ENCODE measurements around the gene LMO7. TPM values are rescaled to one million over a fixed set of nuclear protein-coding genes. Genes with fewer than 3 reads are reported as not detected.

LMO7 gene
- polyA plus RNA-seq, 1 donor, result 149 TPM

GRCh38 chr13:75872980-75873379 is 236.8 kb downstream of the LMO7 start:
- no peak for DNase-seq
- Histone ChIP-seq H3K4me1 (ENCODE audit: control insufficient read depth, insufficient read depth, low read length) (no peaks in the 10 kb centered on the region), H3K27me3 (ENCODE audit: control insufficient read depth, insufficient read depth, low read length) (peaks cover 7% of the 10 kb centered on the region), H3K36me3 (ENCODE audit: control insufficient read depth, insufficient read depth, low read length) (no peaks in the 10 kb centered on the region), H3K9me3 (ENCODE audit: control insufficient read depth, low read depth, low read length) (no peaks in the 10 kb centered on the region), H3K27ac (ENCODE audit: low read length) (no peak overlapping the region), H3K4me3 (ENCODE audit: low read length) (no peak overlapping the region)
- WGBS (ENCODE audit: insufficient coverage, low lambda C conversion rate), result no CpG with 5 or more reads among the region's 3 CpGs

- no peaks in the 10 kb centered on the region for H3K9me3 ChIP-seq (ENCODE audit: control insufficient read depth, low read depth, low read length)
- DNase-seq, result no peak
- peaks cover 7% of the 10 kb centered on the region for H3K27me3 ChIP-seq (ENCODE audit: control insufficient read depth, insufficient read depth, low read length)
- H3K4me3 ChIP-seq (ENCODE audit: low read length), result no peak overlapping the region
- H3K36me3 ChIP-seq (ENCODE audit: control insufficient read depth, insufficient read depth, low read length), result no peaks in the 10 kb centered on the region
- 100% methylated on average over 6 of the region's 10 CpGs for WGBS (ENCODE audit: insufficient coverage, low lambda C conversion rate)
- H3K4me1 ChIP-seq (ENCODE audit: control insufficient read depth, insufficient read depth, low read length), result no peaks in the 10 kb centered on the region
- H3K27ac ChIP-seq (ENCODE audit: low read length), result no peak overlapping the region
Measured at GRCh38 chr13:75873494-75873893, 237.4 kb downstream of the LMO7 start.

- Histone ChIP-seq H3K36me3 (ENCODE audit: control insufficient read depth, insufficient read depth, low read length) (no peaks in the 10 kb centered on the region), H3K4me1 (ENCODE audit: control insufficient read depth, insufficient read depth, low read length) (no peaks in the 10 kb centered on the region), H3K27me3 (ENCODE audit: control insufficient read depth, insufficient read depth, low read length) (peaks cover 4% of the 10 kb centered on the region), H3K9me3 (ENCODE audit: control insufficient read depth, low read depth, low read length) (no peaks in the 10 kb centered on the region), H3K4me3 (ENCODE audit: low read length) (no peak overlapping the region), H3K27ac (ENCODE audit: low read length) (no peak overlapping the region)
- no peak for DNase-seq
- 100% methylated on average over 1 of the region's 1 CpG for WGBS (ENCODE audit: insufficient coverage, low lambda C conversion rate)
Measured at GRCh38 chr13:75875450-75875849, 239.3 kb downstream of the LMO7 start.

GRCh38 chr13:75876142-75877050 is 240.3 kb downstream of the LMO7 start:
- Histone ChIP-seq H3K36me3 (ENCODE audit: control insufficient read depth, insufficient read depth, low read length) (no peaks in the 10 kb centered on the region), H3K27me3 (ENCODE audit: control insufficient read depth, insufficient read depth, low read length) (no peaks in the 10 kb centered on the region), H3K27ac (ENCODE audit: low read length) (no peak overlapping the region), H3K4me3 (ENCODE audit: low read length) (no peak overlapping the region), H3K4me1 (ENCODE audit: control insufficient read depth, insufficient read depth, low read length) (no peaks in the 10 kb centered on the region), H3K9me3 (ENCODE audit: control insufficient read depth, low read depth, low read length) (no peaks in the 10 kb centered on the region)
- peak; percentile 18 to 40 for DNase-seq
- 10% methylated on average over 3 of the region's 11 CpGs for WGBS (ENCODE audit: insufficient coverage, low lambda C conversion rate)

- Histone ChIP-seq H3K36me3 (ENCODE audit: control insufficient read depth, insufficient read depth, low read length) (no peaks in the 10 kb centered on the region), H3K4me1 (ENCODE audit: control insufficient read depth, insufficient read depth, low read length) (no peaks in the 10 kb centered on the region), H3K9me3 (ENCODE audit: control insufficient read depth, low read depth, low read length) (no peaks in the 10 kb centered on the region), H3K4me3 (ENCODE audit: low read length) (no peak overlapping the region), H3K27me3 (ENCODE audit: control insufficient read depth, insufficient read depth, low read length) (no peaks in the 10 kb centered on the region), H3K27ac (ENCODE audit: low read length) (no peak overlapping the region)
- no peak for DNase-seq
- WGBS (ENCODE audit: insufficient coverage, low lambda C conversion rate), result 100% methylated on average over 1 of the region's 3 CpGs
Measured at GRCh38 chr13:75877071-75877470, 240.9 kb downstream of the LMO7 start.

- no peaks in the 10 kb centered on the region for H3K4me1 ChIP-seq (ENCODE audit: control insufficient read depth, insufficient read depth, low read length)
- no peak overlapping the region for H3K27ac ChIP-seq (ENCODE audit: low read length)
- no peaks in the 10 kb centered on the region for H3K36me3 ChIP-seq (ENCODE audit: control insufficient read depth, insufficient read depth, low read length)
- no peak for DNase-seq
- H3K4me3 ChIP-seq (ENCODE audit: low read length), result no peak overlapping the region
- H3K27me3 ChIP-seq (ENCODE audit: control insufficient read depth, insufficient read depth, low read length), result no peaks in the 10 kb centered on the region
- 36% methylated on average over 1 of the region's 4 CpGs for WGBS (ENCODE audit: insufficient coverage, low lambda C conversion rate)
- H3K9me3 ChIP-seq (ENCODE audit: control insufficient read depth, low read depth, low read length), result no peaks in the 10 kb centered on the region
Measured at GRCh38 chr13:75879656-75880055, 243.5 kb downstream of the LMO7 start.

- Histone ChIP-seq H3K27ac (ENCODE audit: low read length) (no peak overlapping the region), H3K36me3 (ENCODE audit: control insufficient read depth, insufficient read depth, low read length) (no peaks in the 10 kb centered on the region), H3K4me3 (ENCODE audit: low read length) (no peak overlapping the region), H3K4me1 (ENCODE audit: control insufficient read depth, insufficient read depth, low read length) (no peaks in the 10 kb centered on the region), H3K27me3 (ENCODE audit: control insufficient read depth, insufficient read depth, low read length) (no peaks in the 10 kb centered on the region), H3K9me3 (ENCODE audit: control insufficient read depth, low read depth, low read length) (no peaks in the 10 kb centered on the region)
- WGBS (ENCODE audit: insufficient coverage, low lambda C conversion rate), result no CpG with 5 or more reads among the region's 4 CpGs
- DNase-seq, result no peak
Measured at GRCh38 chr13:75881109-75881775, 245.1 kb downstream of the LMO7 start.

DNA sequence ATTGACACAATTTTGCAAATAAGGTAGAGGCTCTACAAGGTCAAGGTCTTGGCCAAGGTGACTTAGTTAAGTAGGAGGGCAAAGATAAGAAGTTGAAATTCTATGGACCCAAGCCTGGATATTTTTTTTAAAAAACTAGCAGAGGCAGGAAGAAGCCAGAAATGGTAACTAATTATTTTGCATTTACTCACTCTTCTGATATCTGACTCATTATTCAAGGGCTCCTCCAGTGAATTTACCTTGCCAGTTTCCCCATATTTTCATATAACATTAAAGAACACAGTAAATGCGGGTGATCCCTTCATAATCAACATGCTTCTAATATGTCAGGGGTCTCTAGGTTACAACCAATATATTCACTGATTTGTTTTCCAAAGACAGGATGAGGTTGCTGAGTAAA is 246.1 kb downstream of the LMO7 start:
- Histone ChIP-seq H3K27ac (ENCODE audit: low read length) (no peak overlapping the region), H3K9me3 (ENCODE audit: control insufficient read depth, low read depth, low read length) (no peaks in the 10 kb centered on the region), H3K27me3 (ENCODE audit: control insufficient read depth, insufficient read depth, low read length) (no peaks in the 10 kb centered on the region), H3K36me3 (ENCODE audit: control insufficient read depth, insufficient read depth, low read length) (no peaks in the 10 kb centered on the region), H3K4me1 (ENCODE audit: control insufficient read depth, insufficient read depth, low read length) (no peaks in the 10 kb centered on the region), H3K4me3 (ENCODE audit: low read length) (no peak overlapping the region)
- WGBS (ENCODE audit: insufficient coverage, low lambda C conversion rate), result no CpG with 5 or more reads among the region's 1 CpG
- DNase-seq, result no peak

GRCh38 chr13:75889427-75889826 is 253.3 kb downstream of the LMO7 start:
- H3K27me3 ChIP-seq (ENCODE audit: control insufficient read depth, insufficient read depth, low read length), result peaks cover 3% of the 10 kb centered on the region
- no peak for DNase-seq
- no peak overlapping the region for H3K4me3 ChIP-seq (ENCODE audit: low read length)
- no peaks in the 10 kb centered on the region for H3K36me3 ChIP-seq (ENCODE audit: control insufficient read depth, insufficient read depth, low read length)
- H3K27ac ChIP-seq (ENCODE audit: low read length), result no peak overlapping the region
- H3K4me1 ChIP-seq (ENCODE audit: control insufficient read depth, insufficient read depth, low read length), result no peaks in the 10 kb centered on the region
- no peaks in the 10 kb centered on the region for H3K9me3 ChIP-seq (ENCODE audit: control insufficient read depth, low read depth, low read length)

DNA sequence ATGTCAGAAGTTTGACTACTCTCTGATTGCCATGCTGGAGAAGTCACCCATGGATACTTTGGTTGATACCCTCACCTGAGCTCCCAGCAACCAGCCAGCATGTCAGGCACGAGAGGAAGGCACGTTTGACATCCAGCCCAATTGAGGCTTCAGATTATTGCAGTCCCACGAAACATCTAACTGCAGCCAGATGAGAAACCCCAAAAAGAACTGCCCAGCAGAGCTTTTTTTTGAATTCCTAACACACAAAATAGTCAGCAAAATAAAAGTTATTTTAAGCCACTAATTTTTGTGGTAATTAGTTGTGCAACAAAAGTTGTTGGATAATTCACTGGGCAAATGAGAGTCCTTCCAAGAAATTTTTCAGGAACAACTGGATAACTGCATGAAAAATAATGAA is 259.0 kb downstream of the LMO7 start:
- no peaks in the 10 kb centered on the region for H3K27me3 ChIP-seq (ENCODE audit: control insufficient read depth, insufficient read depth, low read length)
- no peaks in the 10 kb centered on the region for H3K9me3 ChIP-seq (ENCODE audit: control insufficient read depth, low read depth, low read length)
- no peaks in the 10 kb centered on the region for H3K36me3 ChIP-seq (ENCODE audit: control insufficient read depth, insufficient read depth, low read length)
- no peak overlapping the region for H3K27ac ChIP-seq (ENCODE audit: low read length)
- no peak overlapping the region for H3K4me3 ChIP-seq (ENCODE audit: low read length)
- no peaks in the 10 kb centered on the region for H3K4me1 ChIP-seq (ENCODE audit: control insufficient read depth, insufficient read depth, low read length)
- no peak for DNase-seq
- no CpG with 5 or more reads among the region's 3 CpGs for WGBS (ENCODE audit: insufficient coverage, low lambda C conversion rate)
